Central memory CD8-positive, alpha-beta T cell (primary cell): ENCODE measurements around the gene CUX1.
"Not testable (repeated sequence)": the region's sequence is repeated elsewhere in the genome, so short reads cannot be mapped to it uniquely, and the experiment has no call there.

ENCODE experiments used
- ATAC-seq: fragments of 150-1000 bp; cut with Tn5 transposase; replicated peaks from 2 replicates; pipeline ENCODE4 v1.10.0; 2022; ENCODE audit warnings: mild to moderate bottlenecking, moderate FRiP score, moderate number of reproducible peaks; ENCODE audit not compliant: poor library complexity, severe bottlenecking; ENCODE audit errors: extremely low read depth
- DNase-seq, 2 donors: peaks; one replicate each; pipeline ENCODE4 v3.0.0; 2021; ENCODE audit warnings: low spot score in 2 of 2
- H3K27ac Mint-ChIP-seq: one replicate; pipeline ENCODE4 v1.8.0; 2022; ENCODE audit warnings: low read depth, mild to moderate bottlenecking, moderate library complexity, mixed read lengths
- H3K27me3 Mint-ChIP-seq: one replicate; pipeline ENCODE4 v1.8.0; 2022; ENCODE audit warnings: mixed read lengths
- H3K36me3 Mint-ChIP-seq: one replicate; pipeline ENCODE4 v1.8.0; 2022; ENCODE audit warnings: mild to moderate bottlenecking, moderate library complexity, mixed read lengths; ENCODE audit not compliant: insufficient read depth
- H3K4me1 Mint-ChIP-seq: one replicate; pipeline ENCODE4 v1.8.0; 2022; ENCODE audit warnings: mixed read lengths
- H3K4me3 Mint-ChIP-seq: one replicate; pipeline ENCODE4 v1.8.0; 2022; ENCODE audit warnings: mild to moderate bottlenecking, moderate library complexity, mixed read lengths
- H3K9me3 Mint-ChIP-seq: one replicate; pipeline ENCODE4 v1.8.0; 2022; ENCODE audit warnings: mixed read lengths

The CUX1 gene

DNA sequence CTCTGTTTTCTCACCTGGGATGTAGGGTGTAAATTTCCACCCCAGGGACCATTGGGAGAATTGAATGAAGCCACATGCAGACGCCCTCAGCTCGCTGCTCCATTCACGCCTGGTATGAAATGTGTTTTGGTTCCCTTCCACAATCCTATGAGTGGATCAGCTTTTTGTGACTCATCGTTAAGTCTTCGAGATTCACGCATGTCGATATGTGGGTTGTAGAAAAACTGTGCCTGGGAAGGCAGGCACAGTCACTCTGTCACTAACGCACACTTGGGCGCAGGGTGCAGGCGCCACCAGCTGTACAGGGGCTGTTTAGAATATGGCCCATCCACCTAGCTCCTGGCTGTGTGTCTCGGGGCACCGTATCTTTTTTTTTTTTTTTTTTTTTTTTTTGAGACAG is 405.0 kb downstream of the CUX1 start:
- ATAC-seq (no peak), DNase-seq (no peak)
- Mint-ChIP-seq H3K27ac (no peak overlapping the region), H3K4me1 (no peaks in the 10 kb centered on the region), H3K9me3 (no peaks in the 10 kb centered on the region), H3K4me3 (no peak overlapping the region), H3K27me3 (no peaks in the 10 kb centered on the region), H3K36me3 (peaks cover 15% of the 10 kb centered on the region)

DNA sequence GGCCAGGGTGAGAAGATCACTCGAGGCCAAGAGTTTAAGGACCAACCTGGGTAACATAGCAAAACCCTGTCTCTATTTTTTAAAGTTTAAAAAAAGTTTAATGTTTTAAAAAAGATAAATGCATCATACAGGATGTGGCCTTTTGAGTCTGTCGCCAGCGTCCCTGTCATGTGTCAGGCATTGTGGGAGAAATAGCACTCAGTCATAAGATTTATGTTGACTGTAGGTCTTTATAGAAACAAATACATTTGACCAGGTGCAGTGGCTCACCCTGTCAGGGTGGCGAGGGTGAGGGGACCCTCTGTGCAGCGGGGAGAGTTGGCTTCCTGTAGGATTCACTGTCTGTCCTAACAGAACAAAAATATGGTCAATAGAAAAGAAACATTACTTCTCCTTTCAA is 405.8 kb downstream of the CUX1 start:
- no peak overlapping the region for H3K4me3 Mint-ChIP-seq
- ATAC-seq (peak; percentile 28), DNase-seq (no peak)
- peaks cover 15% of the 10 kb centered on the region for H3K36me3 Mint-ChIP-seq
- H3K9me3 Mint-ChIP-seq = no peaks in the 10 kb centered on the region
- no peak overlapping the region for H3K27ac Mint-ChIP-seq
- H3K27me3 Mint-ChIP-seq = no peaks in the 10 kb centered on the region
- no peaks in the 10 kb centered on the region for H3K4me1 Mint-ChIP-seq

DNA sequence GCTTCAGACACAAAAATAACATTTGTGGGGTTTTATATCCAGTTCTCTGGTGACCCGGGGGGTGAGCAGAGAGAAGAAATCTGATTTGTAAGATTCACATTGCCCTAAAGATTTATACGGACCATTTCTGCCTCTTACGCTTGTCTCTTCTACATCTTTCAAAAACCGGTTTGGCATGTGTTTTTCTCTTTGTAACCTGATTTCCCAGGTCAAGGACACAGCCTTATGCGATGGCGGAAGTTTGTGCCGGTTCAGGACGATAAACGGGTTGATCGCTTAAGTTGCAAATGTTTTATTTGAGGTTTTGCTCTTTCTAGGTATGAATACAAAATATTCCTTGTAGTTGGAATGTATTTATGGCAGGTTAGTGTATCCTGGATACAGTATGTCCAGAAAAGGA is 407.6 kb downstream of the CUX1 start:
- Mint-ChIP-seq H3K4me3 (no peak overlapping the region), H3K27me3 (no peaks in the 10 kb centered on the region), H3K27ac (no peak overlapping the region), H3K4me1 (no peaks in the 10 kb centered on the region), H3K36me3 (peaks cover 12% of the 10 kb centered on the region), H3K9me3 (no peaks in the 10 kb centered on the region)
- no peak for ATAC-seq
- no peak for DNase-seq

DNA sequence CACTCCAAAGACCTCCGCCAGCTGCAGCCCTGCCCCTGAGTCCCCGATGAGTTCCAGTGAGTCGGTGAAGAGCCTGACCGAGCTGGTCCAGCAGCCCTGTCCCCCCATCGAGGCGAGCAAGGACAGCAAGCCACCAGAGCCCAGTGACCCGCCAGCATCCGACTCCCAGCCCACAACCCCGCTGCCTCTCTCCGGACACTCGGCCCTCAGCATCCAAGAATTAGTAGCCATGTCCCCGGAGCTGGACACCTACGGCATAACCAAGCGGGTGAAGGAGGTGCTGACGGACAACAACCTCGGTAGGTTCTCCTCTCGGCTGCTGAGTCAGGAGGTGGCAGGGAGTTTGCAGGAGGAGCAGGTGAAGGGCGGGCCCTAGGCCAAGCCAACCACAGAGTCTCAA is 409.9 kb downstream of the CUX1 start:
- Mint-ChIP-seq H3K36me3 (peaks cover 16% of the 10 kb centered on the region), H3K27ac (no peak overlapping the region), H3K4me3 (no peak overlapping the region)

DNA sequence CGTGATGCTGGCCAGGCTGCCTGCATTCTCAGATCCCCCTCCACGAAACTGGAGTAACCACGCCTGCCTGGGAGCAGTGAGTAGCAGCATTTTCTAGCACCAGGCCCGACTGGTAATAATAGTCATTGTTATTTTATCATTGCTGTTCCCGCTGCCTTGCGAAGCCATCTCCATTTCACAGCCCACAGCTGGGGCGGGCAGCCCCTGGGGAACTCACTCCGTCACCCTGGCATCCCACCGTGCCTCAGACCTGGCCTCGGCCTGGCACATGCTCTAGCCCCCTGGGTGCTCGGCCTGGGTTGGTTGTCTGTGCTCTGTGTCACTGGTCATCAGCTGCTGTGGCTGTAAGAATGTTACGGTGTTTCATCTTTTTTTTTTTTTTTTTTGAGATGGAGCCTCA is 411.5 kb downstream of the CUX1 start:
- no peak overlapping the region for H3K4me3 Mint-ChIP-seq
- ATAC-seq (no peak), DNase-seq (no peak)
- peaks cover 20% of the 10 kb centered on the region for H3K36me3 Mint-ChIP-seq
- H3K9me3 Mint-ChIP-seq = no peaks in the 10 kb centered on the region
- H3K27ac Mint-ChIP-seq = no peak overlapping the region
- no peaks in the 10 kb centered on the region for H3K27me3 Mint-ChIP-seq
- H3K4me1 Mint-ChIP-seq = no peaks in the 10 kb centered on the region

More for the DNA sequence above, 409.9 kb downstream of the CUX1 start:
- ATAC-seq = no peak
- Mint-ChIP-seq H3K9me3 (no peaks in the 10 kb centered on the region), H3K27me3 (no peaks in the 10 kb centered on the region), H3K4me1 (no peaks in the 10 kb centered on the region)
- no peak for DNase-seq

DNA sequence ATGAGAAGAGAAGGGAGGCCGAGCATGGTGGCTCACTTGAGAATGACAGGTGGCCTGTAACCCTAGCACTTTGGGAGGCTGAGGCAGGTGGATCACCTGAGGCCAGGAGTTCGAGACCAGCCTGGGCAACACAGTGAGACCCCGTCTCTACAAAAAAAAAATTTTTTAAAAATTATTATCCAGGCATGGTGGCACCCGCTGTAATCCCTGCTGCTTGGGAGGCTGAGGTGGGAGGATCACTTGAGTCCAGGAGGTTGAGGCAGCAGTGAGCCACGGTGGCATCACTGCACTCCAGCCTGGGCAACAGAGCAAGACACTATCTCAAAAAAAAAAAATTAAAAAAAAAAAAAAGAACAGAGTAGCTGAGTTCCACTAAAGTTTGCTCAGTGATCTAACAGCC is 412.7 kb downstream of the CUX1 start:
- not testable (repeated sequence) for H3K4me3 Mint-ChIP-seq, ATAC-seq
- H3K36me3 Mint-ChIP-seq = peaks cover 26% of the 10 kb centered on the region

DNA sequence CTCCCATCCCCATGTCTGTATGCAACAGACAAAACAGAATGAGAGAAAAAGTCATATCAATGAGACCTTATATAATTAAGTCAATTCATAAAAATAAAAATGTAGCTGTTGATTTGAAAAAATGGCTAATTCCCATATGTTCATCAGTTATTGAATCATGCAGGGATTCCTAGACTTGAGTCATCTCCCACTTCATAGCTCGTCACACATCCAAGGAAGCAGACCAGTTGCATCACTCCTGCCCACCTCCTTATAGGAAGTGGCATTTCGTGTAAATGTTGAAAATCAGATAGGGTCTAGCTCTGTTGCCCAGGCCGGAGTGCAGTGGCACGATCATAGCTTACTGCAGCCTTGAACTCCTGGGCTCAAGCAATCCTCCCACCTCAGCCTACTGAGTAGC is 413.2 kb downstream of the CUX1 start:
- ATAC-seq (no peak), DNase-seq (no peak)
- H3K27ac Mint-ChIP-seq = no peak overlapping the region
- H3K4me3 Mint-ChIP-seq = no peak overlapping the region
- no peaks in the 10 kb centered on the region for H3K4me1 Mint-ChIP-seq
- peaks cover 26% of the 10 kb centered on the region for H3K36me3 Mint-ChIP-seq
- no peaks in the 10 kb centered on the region for H3K27me3 Mint-ChIP-seq
- no peaks in the 10 kb centered on the region for H3K9me3 Mint-ChIP-seq

More for the DNA sequence above, 412.7 kb downstream of the CUX1 start:
- DNase-seq, H3K27ac Mint-ChIP-seq, H3K27me3 Mint-ChIP-seq, H3K4me1 Mint-ChIP-seq, H3K9me3 Mint-ChIP-seq: not testable (repeated sequence)

DNA sequence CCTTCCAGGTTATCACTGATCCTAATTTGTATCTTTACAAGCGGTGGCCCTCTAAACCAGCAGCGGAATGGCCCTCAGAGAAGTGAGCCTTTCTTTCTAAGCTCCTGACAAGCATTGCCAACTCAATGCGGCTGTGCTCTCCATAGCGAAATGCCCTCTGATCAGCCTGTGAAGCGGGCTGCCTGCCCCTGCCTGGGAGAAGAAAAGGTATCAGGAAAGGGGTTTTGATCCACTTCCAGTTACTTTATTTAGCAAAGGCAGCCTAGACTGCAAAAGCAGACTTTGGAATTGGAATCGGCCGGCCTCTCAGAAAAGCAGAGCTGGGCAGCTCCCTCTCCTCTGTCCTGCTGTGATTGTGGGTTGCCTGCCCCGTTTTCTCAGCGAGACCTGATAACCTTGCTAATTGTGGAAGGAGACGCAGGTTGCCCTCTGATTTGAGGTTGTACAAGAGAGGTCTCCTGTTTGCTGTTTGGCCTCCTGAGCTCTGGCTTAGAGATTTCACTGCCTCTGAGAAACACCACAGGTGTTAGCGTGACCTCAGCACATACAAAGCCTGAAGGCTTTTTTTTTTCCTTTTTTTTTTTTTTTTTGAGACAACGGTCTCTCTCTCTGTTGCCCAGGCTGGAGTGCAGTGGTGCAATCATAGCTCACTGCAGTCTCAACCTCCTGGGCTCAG is 415.3 kb downstream of the CUX1 start:
- ATAC-seq (no peak), DNase-seq (no peak)
- Mint-ChIP-seq H3K27me3 (no peaks in the 10 kb centered on the region), H3K9me3 (no peaks in the 10 kb centered on the region), H3K27ac (no peak overlapping the region), H3K36me3 (peaks cover 22% of the 10 kb centered on the region), H3K4me3 (no peak overlapping the region), H3K4me1 (no peaks in the 10 kb centered on the region)

DNA sequence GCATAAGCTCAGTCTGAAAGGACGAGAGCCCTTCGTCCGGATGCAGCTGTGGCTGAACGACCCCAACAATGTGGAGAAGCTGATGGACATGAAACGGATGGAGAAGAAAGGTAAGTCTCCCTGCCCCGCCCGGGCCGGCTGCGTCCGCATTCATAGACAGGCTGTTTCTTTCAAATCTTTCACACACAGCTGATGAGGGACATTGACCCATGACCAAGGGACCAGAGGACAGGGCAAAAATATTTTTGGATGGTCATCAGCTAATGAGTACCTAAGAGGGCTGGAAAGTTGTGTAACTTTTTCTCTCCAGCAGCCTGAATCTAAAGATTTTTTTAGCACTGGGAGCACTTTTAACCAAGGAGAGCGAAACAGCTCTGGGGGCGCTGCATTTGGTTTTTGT is 416.7 kb downstream of the CUX1 start:
- Mint-ChIP-seq H3K27me3 (no peaks in the 10 kb centered on the region), H3K9me3 (no peaks in the 10 kb centered on the region), H3K27ac (no peak overlapping the region), H3K36me3 (peaks cover 21% of the 10 kb centered on the region), H3K4me1 (no peaks in the 10 kb centered on the region), H3K4me3 (no peak overlapping the region)
- DNase-seq = no peak
- no peak for ATAC-seq

DNA sequence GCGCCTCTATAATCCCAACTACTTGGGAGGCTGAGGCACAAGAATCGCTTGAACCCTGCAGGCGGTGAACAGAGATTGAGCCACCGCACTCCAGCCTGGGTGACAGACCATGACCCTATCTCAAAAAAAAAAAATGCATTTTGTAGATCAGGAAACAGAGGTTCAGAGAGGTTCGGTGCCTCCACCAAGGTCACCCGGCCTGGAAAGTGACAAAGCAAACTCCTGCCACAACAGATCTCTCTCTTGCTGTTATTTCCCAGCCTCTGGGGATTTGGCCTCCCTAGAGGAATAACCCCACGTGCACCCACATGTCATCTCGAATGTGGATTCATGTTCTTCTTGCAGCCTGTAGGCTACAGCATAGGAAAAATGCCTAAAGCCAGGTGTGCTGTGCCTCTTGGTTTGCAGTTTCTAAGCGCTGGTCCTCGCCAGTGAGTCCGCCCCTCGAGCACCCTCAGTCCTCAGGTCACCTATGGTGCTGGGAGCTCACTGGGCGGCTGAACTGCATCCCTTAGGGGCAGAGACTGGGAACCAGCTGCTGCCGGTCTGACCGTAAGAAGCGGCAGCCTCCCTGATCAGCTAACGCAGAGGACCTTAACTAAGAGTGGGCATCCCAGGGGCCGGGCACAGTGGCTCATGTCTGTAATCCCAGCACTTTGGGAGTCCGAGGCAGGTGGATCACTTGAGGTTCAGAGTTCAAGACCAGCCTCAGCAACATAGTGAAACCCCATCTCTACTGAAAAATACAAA is 417.6 kb downstream of the CUX1 start:
- peaks cover 21% of the 10 kb centered on the region for H3K36me3 Mint-ChIP-seq
- H3K4me1 Mint-ChIP-seq = no peaks in the 10 kb centered on the region
- H3K4me3 Mint-ChIP-seq = no peak overlapping the region
- no peak overlapping the region for H3K27ac Mint-ChIP-seq
- DNase-seq = no peak
- ATAC-seq = no peak
- H3K9me3 Mint-ChIP-seq = no peaks in the 10 kb centered on the region
- H3K27me3 Mint-ChIP-seq = no peaks in the 10 kb centered on the region

DNA sequence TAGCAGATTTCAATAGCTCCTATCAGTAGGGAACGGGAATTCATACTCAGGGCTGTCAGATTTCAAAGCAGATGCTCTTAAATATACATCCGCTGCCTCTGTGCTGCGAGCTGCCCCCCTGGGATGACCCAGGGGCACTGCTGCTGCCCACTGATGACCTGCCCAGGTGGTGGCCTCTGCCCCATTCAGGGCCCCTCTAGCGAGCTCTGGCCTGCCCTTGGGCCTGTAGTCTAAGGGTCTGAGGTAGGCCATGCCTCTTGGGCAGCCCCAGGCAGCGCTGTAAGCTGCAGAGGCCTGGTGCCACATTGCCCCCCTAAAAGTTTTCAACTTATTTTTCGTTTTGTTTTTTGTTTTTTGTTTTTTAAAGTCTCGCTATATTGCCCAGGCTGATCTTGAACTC is 418.7 kb downstream of the CUX1 start:
- ATAC-seq (no peak), DNase-seq (no peak)
- peaks cover 20% of the 10 kb centered on the region for H3K36me3 Mint-ChIP-seq
- H3K27me3 Mint-ChIP-seq = no peaks in the 10 kb centered on the region
- H3K4me3 Mint-ChIP-seq = no peak overlapping the region
- no peak overlapping the region for H3K27ac Mint-ChIP-seq
- no peaks in the 10 kb centered on the region for H3K4me1 Mint-ChIP-seq
- H3K9me3 Mint-ChIP-seq = no peaks in the 10 kb centered on the region

DNA sequence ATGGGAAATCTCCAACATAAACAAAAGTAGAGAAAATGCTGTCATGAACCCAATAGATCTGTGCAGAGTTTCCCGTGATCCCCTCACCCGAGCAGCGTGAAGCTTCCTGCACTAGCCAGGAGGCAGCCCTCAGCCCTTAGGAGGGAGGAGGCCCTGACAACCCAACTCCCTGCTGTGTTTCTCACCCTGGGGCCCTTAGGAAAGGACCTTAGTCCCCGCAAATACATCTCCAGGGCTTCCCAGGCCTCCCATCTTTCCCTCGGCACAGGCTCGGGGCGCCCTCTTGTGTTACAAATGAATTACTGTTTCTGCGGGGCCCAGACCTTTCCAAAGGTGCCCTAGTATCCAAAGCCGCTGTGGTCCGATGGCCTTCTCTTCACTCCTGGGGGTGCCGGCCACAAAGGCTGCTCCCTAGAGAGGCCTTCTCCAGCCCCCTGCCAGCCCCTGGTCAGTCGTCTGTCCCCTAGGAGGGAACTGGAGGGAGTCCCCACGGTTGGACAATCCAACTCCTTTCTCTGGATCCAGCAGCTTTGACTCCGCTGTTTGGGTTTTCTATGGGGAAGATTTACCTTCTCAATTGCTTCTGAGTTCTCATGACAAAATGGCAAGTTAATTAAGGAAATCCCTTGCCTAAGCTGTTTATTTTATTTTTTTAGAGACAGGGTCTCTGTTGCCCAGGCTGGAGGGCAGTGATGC is 419.3 kb downstream of the CUX1 start:
- Mint-ChIP-seq H3K9me3 (no peaks in the 10 kb centered on the region), H3K4me3 (no peak overlapping the region), H3K36me3 (peaks cover 19% of the 10 kb centered on the region), H3K27me3 (no peaks in the 10 kb centered on the region), H3K4me1 (no peaks in the 10 kb centered on the region), H3K27ac (no peak overlapping the region)
- peak in 1 of 2 donors; percentile 26 for DNase-seq
- ATAC-seq = no peak
